ENCODE measurements around the gene CHIC1. TPM values are rescaled to one million over a fixed set of nuclear protein-coding genes. Genes with fewer than 3 reads are reported as not detected.
A peak's percentile ranks its signal among the peaks of the same experiment; 100 is the strongest.
"Not testable (repeated sequence)": the region's sequence is repeated elsewhere in the genome, so short reads cannot be mapped to it uniquely, and the experiment has no call there.

The CHIC1 gene
- 9.8 and 17.8 TPM in 2 replicates for total RNA-seq (ENCODE audit: low replicate concordance)

DNA sequence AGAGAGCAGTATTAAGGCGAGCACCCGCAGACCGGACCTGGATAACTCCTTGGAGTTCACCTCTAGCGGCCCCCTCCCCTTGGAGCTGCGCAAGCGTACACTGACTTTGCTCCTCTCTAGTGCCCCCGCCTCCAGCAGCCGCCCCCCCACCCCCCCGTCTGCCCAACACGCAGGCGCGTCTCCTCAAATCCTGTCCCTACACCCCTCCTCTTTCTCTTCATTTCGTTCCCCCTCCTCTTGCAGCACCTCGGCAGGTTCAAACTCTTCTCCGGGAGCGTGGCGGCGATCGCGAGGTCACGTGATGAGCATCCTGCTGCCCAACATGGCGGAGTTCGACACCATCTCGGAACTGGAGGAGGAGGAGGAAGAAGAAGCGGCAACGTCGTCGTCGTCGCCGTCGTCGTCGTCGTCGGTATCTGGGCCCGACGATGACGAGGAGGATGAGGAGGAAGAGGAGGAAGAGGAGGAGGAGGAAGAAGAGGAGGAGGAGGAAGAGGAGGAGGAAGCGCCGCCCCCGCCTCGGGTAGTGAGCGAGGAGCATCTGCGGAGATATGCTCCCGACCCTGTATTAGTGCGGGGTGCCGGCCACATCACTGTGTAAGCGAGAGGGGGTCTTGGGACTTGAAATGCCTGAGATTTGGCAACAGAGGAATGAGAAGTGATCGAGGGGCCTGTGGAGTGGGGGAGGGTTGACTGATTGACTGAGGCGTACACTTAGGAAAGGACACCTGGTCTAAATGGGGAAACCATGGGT lies at the start of gene CHIC1:
Gene CHIC1 (plus strand): TSS at position 214 of the 754 bp plus-strand sequence. CDS start 88 bp downstream, at position 302.
- peaks cover 3% of the 10 kb centered on the region for H3K4me1 Mint-ChIP-seq
- Histone ChIP-seq H3K79me2 (ENCODE audit: low read depth) (peaks cover 24% of the 10 kb centered on the region), H2AFZ (replicated peaks) (peak within 1 kb of the TSS; percentile 89), H3K27me3 (no peaks in the 10 kb centered on the region), H4K20me1 (ENCODE audit: low read depth) (no peaks in the 10 kb centered on the region), H3K27ac (no peak within 1 kb of the TSS), H3F3A (ENCODE audit: low read depth) (no peaks in the 10 kb centered on the region), H3K4me3 (peak within 1 kb of the TSS; percentile 51), H3K36me3 (no peaks in the 10 kb centered on the region), H3K9me3 (ENCODE audit: low read depth) (peaks cover 4% of the 10 kb centered on the region), H3K4me1 (no peaks in the 10 kb centered on the region), H3K9ac (peak within 1 kb of the TSS; percentile 49), H3K4me2 (peak within 1 kb of the TSS; percentile 76)
- TF ChIP-seq EZH2phosphoT487 (IDR thresholded peaks at IDR 0.05): no peak
- no peak for TF ChIP-seq CTCF (IDR thresholded peaks at IDR 0.05)
- TF ChIP-seq EZH2 (IDR thresholded peaks at IDR 0.05): no peak
- DNase-seq (ENCODE audit: low spot score): peak; percentile 83
- H3K36me3 Mint-ChIP-seq: no peaks in the 10 kb centered on the region
- no peaks in the 10 kb centered on the region for H3K27me3 Mint-ChIP-seq (ENCODE audit: insufficient read depth, low read depth)
- peak within 1 kb of the TSS; percentile 98 for H3K4me3 Mint-ChIP-seq
- no peaks in the 10 kb centered on the region for H3K9me3 Mint-ChIP-seq
- H3K27ac Mint-ChIP-seq: peak within 1 kb of the TSS; percentile 100

DNA sequence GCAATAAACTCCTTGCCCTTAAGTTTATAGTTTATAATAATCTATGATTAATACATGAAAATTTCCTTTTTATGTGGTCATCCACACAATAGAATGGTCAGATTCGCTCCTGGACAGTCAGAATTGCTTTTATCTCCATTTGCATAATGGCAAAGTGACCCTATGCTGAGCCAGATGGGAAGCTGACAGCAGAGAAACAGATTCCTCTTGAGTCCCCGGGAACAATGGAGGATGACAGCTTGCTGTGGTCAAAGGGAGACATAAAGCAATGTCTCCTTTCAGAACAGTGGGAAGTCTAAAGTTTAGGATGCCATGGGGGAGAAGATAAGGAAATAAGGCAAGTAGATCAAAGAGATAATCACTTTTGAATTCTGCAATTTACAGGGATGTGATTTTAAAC lies 40.2 kb upstream of the CHIC1 start:
- H3K27ac Mint-ChIP-seq; H3F3A ChIP-seq (ENCODE audit: low read depth); H3K4me1 Mint-ChIP-seq; H3K9ac ChIP-seq; H3K4me1 ChIP-seq; H3K36me3 Mint-ChIP-seq; H4K20me1 ChIP-seq (ENCODE audit: low read depth); H3K4me3 ChIP-seq; H3K9me3 Mint-ChIP-seq; H3K27ac ChIP-seq; H3K4me2 ChIP-seq; H3K27me3 Mint-ChIP-seq (ENCODE audit: insufficient read depth, low read depth); H3K79me2 ChIP-seq (ENCODE audit: low read depth); H3K36me3 ChIP-seq; H3K4me3 Mint-ChIP-seq; H2AFZ ChIP-seq (replicated peaks); H3K27me3 ChIP-seq: not testable (repeated sequence)
- DNase-seq (ENCODE audit: low spot score): peak; percentile 29
- peaks cover 14% of the 10 kb centered on the region for H3K9me3 ChIP-seq (ENCODE audit: low read depth)

- Mint-ChIP-seq H3K9me3 (peaks cover 6% of the 10 kb centered on the region), H3K4me1 (peaks cover 3% of the 10 kb centered on the region), H3K27me3 (ENCODE audit: insufficient read depth, low read depth) (peaks cover 4% of the 10 kb centered on the region), H3K27ac (no peak overlapping the region), H3K36me3 (no peaks in the 10 kb centered on the region), H3K4me3 (no peak overlapping the region)
- H3K9me3 ChIP-seq (ENCODE audit: low read depth): peaks cover 14% of the 10 kb centered on the region
- TF ChIP-seq EZH2phosphoT487 (IDR thresholded peaks at IDR 0.05) (no peak), EZH2 (IDR thresholded peaks at IDR 0.05) (no peak), CTCF (IDR thresholded peaks at IDR 0.05) (no peak)
- H3K27me3 ChIP-seq: peaks cover 5% of the 10 kb centered on the region
- H2AFZ ChIP-seq (replicated peaks): no peak overlapping the region
- H3F3A ChIP-seq (ENCODE audit: low read depth): peaks cover 6% of the 10 kb centered on the region
- no peaks in the 10 kb centered on the region for H3K79me2 ChIP-seq (ENCODE audit: low read depth)
- no peak overlapping the region for H3K4me3 ChIP-seq
- H3K36me3 ChIP-seq: no peaks in the 10 kb centered on the region
- H3K27ac ChIP-seq: no peak overlapping the region
- H3K4me1 ChIP-seq: peaks cover 6% of the 10 kb centered on the region
- no peaks in the 10 kb centered on the region for H4K20me1 ChIP-seq (ENCODE audit: low read depth)
- H3K9ac ChIP-seq: no peak overlapping the region
- DNase-seq (ENCODE audit: low spot score): no peak
- H3K4me2 ChIP-seq: no peak overlapping the region
Measured at GRCh38 chrX:73524906-73525305, 38.1 kb upstream of the CHIC1 start.

All from neural progenitor cell (in vitro differentiated cells).